A673 (cell line): ENCODE measurements around the gene FOXO3. TPM values are rescaled to one million over a fixed set of nuclear protein-coding genes. Genes with fewer than 3 reads are reported as not detected.

Source experiments
- BruUV-seq: library from RNA; stranded (reverse); fragments of 400-500 nt; replicated peaks from 2 replicates; lab custom pipeline; 2021; lab: Mats Ljungman, UMichigan
- CTCF ChIA-PET: fragments of 300-600 bp; sonication (Branson Sonifier 250); formaldehyde crosslinking; loops from one replicate; lab custom pipeline; 2022; ENCODE audit warnings: antibody characterized with exemption; lab: Charles Lee
- POLR2A ChIA-PET: fragments of 300-600 bp; sonication (Branson Sonifier 250); formaldehyde crosslinking; loops from one replicate; lab custom pipeline; 2022; ENCODE audit warnings: antibody characterized with exemption; ENCODE audit not compliant: low non-redundant PET; lab: Charles Lee
- DNase-seq: peaks from one replicate; pipeline ENCODE4 v3.0.0-alpha.2; 2015; ENCODE audit warnings: low spot score
- H3K27ac ChIP-seq: fragments of 200-600 bp; sonication (generic); 2 replicates; pipeline ENCODE4 v1.5.1; 2016; ENCODE audit warnings: mixed run types, low read depth, mild to moderate bottlenecking, mixed read lengths, antibody characterized with exemption, low read length; ENCODE audit not compliant: poor library complexity, severe bottlenecking
- H3K27me3 ChIP-seq: fragments of 200-600 bp; sonication (generic); replicated peaks from 2 replicates; pipeline ENCODE4 v1.6.1; 2017; ENCODE audit warnings: mixed run types, low read depth, mild to moderate bottlenecking, mixed read lengths, antibody characterized with exemption, low read length; ENCODE audit not compliant: insufficient read depth, poor library complexity
- H3K36me3 ChIP-seq: fragments of 200-600 bp; sonication (generic); 2 replicates; pipeline ENCODE4 v1.6.1; 2016; ENCODE audit warnings: mixed run types, mild to moderate bottlenecking, mixed read lengths, antibody characterized with exemption, low read length; ENCODE audit not compliant: insufficient read depth, poor library complexity, severe bottlenecking
- H3K4me1 ChIP-seq: fragments of 200-600 bp; sonication (generic); 2 replicates; pipeline ENCODE4 v1.6.1; 2017; ENCODE audit warnings: mixed run types, mild to moderate bottlenecking, mixed read lengths, antibody characterized with exemption, low read length; ENCODE audit not compliant: insufficient read depth, poor library complexity, severe bottlenecking
- H3K4me3 ChIP-seq: fragments of 200-600 bp; sonication (generic); 2 replicates; pipeline ENCODE4 v1.5.1; 2016; ENCODE audit warnings: low read depth, mixed run types, mild to moderate bottlenecking, mixed read lengths, low read length; ENCODE audit not compliant: poor library complexity, severe bottlenecking
- H3K9me3 ChIP-seq: fragments of 200-600 bp; sonication (generic); 2 replicates; pipeline ENCODE4 v1.6.1; 2016; ENCODE audit warnings: mixed run types, low read depth, mild to moderate bottlenecking, mixed read lengths, antibody characterized with exemption, low read length; ENCODE audit not compliant: poor library complexity, severe bottlenecking
- EZH2 ChIP-seq: fragments of 200-600 bp; sonication (generic); IDR thresholded peaks from 2 replicates; pipeline ENCODE4 v1.6.1; 2017; ENCODE audit warnings: borderline replicate concordance, low read depth, mild to moderate bottlenecking, mixed read lengths, antibody characterized with exemption, low read length; ENCODE audit not compliant: poor library complexity, severe bottlenecking
- intact Hi-C: fragments of 100-400 bp; cut with micrococcal nuclease; formaldehyde crosslinking; loops from one replicate; pipeline ENCODE4 v1.10.0; 2022; ENCODE audit not compliant: unreplicated experiment
- total RNA-seq: library from RNA; stranded (reverse); gene quantifications from 2 replicates; pipeline ENCODE4 v1.2.3, GENCODE V29; 2021
- TF ChIP-seq, protein P1 (sequence below): fragments of 300-800, 200-600 bp; sonication (generic); conservative IDR thresholded peaks from 2 replicates; pipeline ENCODE4 v1.5.1; 2017; ENCODE audit warnings: low read depth, mild to moderate bottlenecking, antibody characterized with exemption, low read length, moderate library complexity, mixed read lengths

The FOXO3 gene
- total RNA-seq, 1 experiment from 2014 or later = 16.8 TPM

DNA sequence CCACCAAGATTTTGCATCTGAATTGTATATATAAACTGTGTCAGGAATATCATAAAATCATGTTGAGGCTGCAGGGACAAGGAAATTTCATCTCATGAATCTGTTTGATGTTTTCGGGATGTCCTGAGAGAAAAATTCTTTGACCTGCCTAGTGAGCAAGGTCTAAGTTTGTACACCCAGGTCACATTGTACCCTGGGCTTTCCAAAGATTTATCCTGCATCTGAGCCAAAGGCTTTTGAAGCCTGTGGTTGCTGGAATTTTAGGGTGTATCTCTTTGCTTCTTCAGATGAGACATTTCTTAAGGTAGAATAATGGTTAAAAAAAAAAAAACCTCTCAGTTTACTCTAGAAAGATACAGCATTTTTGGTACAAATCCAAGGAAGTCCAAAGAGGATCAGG is 63.3 kb downstream of the FOXO3 start:
- Histone ChIP-seq H3K4me1 (peaks cover 17% of the 10 kb centered on the region), H3K27ac (no peak overlapping the region), H3K27me3 (no peaks in the 10 kb centered on the region), H3K36me3 (no peaks in the 10 kb centered on the region), H3K4me3 (no peak overlapping the region), H3K9me3 (no peaks in the 10 kb centered on the region)
- ChIA-PET CTCF (no interaction called here), POLR2A (no interaction called here)
- TF ChIP-seq EZH2 = no peak
- no peak for DNase-seq
- intact Hi-C loops = no loop called here
- BruUV-seq = no TSS peak

DNA sequence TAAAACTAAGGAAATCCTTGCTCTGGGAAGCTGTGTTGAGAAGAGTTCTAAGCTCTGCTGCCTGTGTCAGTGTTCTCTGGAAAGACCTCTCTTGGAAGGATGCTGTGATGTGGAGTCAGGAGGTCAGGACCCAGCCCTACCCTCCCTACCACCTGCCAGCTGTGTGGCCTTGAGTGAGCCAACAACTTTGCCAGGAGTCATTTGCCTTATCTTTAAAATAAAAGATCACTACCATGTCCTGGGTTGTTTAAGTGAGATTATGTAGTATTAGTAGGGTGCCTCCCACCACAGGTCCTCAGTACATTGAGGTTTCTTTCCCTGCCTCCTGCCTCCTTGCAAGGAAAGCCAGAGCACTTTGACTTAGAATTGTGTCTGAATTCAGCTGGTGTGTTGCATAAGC is 64.9 kb downstream of the FOXO3 start:
- ChIA-PET POLR2A (interaction anchor here (0.6 kb wide), 1 partner anchor 298 kb away, joined by 3 read pairs; no protein-coding TSS in a partner anchor), CTCF (no interaction called here)
- DNase-seq = no peak
- intact Hi-C loops = no loop called here
- no peak for TF ChIP-seq EZH2
- TF ChIP-seq, protein P1, sequence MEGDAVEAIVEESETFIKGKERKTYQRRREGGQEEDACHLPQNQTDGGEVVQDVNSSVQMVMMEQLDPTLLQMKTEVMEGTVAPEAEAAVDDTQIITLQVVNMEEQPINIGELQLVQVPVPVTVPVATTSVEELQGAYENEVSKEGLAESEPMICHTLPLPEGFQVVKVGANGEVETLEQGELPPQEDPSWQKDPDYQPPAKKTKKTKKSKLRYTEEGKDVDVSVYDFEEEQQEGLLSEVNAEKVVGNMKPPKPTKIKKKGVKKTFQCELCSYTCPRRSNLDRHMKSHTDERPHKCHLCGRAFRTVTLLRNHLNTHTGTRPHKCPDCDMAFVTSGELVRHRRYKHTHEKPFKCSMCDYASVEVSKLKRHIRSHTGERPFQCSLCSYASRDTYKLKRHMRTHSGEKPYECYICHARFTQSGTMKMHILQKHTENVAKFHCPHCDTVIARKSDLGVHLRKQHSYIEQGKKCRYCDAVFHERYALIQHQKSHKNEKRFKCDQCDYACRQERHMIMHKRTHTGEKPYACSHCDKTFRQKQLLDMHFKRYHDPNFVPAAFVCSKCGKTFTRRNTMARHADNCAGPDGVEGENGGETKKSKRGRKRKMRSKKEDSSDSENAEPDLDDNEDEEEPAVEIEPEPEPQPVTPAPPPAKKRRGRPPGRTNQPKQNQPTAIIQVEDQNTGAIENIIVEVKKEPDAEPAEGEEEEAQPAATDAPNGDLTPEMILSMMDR = no peak
- H3K27me3 ChIP-seq = no peaks in the 10 kb centered on the region
- no peaks in the 10 kb centered on the region for H3K9me3 ChIP-seq
- no TSS peak for BruUV-seq
- no peak overlapping the region for H3K4me3 ChIP-seq
- H3K27ac ChIP-seq = no peak overlapping the region
- H3K36me3 ChIP-seq = no peaks in the 10 kb centered on the region
- peaks cover 17% of the 10 kb centered on the region for H3K4me1 ChIP-seq

DNA sequence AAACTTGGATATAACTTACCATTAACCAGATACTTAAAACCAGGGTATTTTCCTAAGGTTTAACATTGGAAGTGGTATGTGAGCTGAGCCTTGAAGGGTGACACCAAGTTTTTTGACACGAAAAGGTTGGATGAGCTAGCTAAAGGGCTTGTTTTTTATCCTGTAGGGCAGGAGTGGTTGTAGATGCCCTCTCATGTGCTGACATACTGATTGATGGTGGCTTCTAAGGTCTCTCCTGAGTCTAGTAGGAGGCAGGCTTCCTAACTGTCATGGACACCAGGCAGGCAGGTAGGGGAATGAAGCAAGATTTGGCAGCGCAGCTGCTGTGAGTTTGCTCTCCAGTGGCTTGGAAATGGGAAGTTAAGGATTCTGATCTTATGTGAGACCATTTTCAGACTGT is 66.1 kb downstream of the FOXO3 start:
- TF ChIP-seq, protein P1 = no peak
- TF ChIP-seq EZH2 = no peak
- CTCF ChIA-PET = no interaction called here
- no peaks in the 10 kb centered on the region for H3K27me3 ChIP-seq
- no peak for DNase-seq
- H3K36me3 ChIP-seq = no peaks in the 10 kb centered on the region
- POLR2A ChIA-PET = no interaction called here
- peaks cover 17% of the 10 kb centered on the region for H3K4me1 ChIP-seq
- no peaks in the 10 kb centered on the region for H3K9me3 ChIP-seq
- no peak overlapping the region for H3K27ac ChIP-seq
- no TSS peak for BruUV-seq
- no peak overlapping the region for H3K4me3 ChIP-seq
- intact Hi-C loops = no loop called here
